Nucleus accumbens (tissue), 56 donors: ENCODE results near the gene AUTS2.

ENCODE experiments used
- DNase-seq, 56 donors: peaks; one replicate each; lab custom pipeline; 2025; lab: John Stamatoyannopoulos, UW

Gene AUTS2

GRCh38 chr7:70188901-70189650 lies 590.8 kb downstream of the AUTS2 start:
- no peak for DNase-seq

GRCh38 chr7:70189776-70190175 lies 591.5 kb downstream of the AUTS2 start:
- DNase-seq: no peak

- DNase-seq: no peak
These were observed 592.0 kb downstream of the AUTS2 start for GRCh38 chr7:70190281-70190680.

- no peak for DNase-seq
These were observed 595.2 kb downstream of the AUTS2 start for GRCh38 chr7:70193514-70193913.

GRCh38 chr7:70208236-70209063 lies 610.2 kb downstream of the AUTS2 start:
- DNase-seq: no peak

- DNase-seq: no peak
These were observed 612.1 kb downstream of the AUTS2 start for GRCh38 chr7:70210200-70210935.

GRCh38 chr7:70210936-70211310 lies 612.6 kb downstream of the AUTS2 start:
- no peak for DNase-seq

- DNase-seq: no peak
These were observed 614.0 kb downstream of the AUTS2 start for GRCh38 chr7:70212281-70212680.

- no peak for DNase-seq
These were observed 615.8 kb downstream of the AUTS2 start for GRCh38 chr7:70214071-70214470.

GRCh38 chr7:70215491-70215890 lies 617.2 kb downstream of the AUTS2 start:
- DNase-seq: no peak

GRCh38 chr7:70217571-70217970 lies 619.3 kb downstream of the AUTS2 start:
- DNase-seq: no peak

GRCh38 chr7:70218006-70218405 lies 619.7 kb downstream of the AUTS2 start:
- no peak for DNase-seq

- DNase-seq: no peak
These were observed 620.8 kb downstream of the AUTS2 start for GRCh38 chr7:70219061-70219460.

GRCh38 chr7:70229242-70229641 lies 631.0 kb downstream of the AUTS2 start:
- no peak for DNase-seq

GRCh38 chr7:70230761-70231160 lies 632.5 kb downstream of the AUTS2 start:
- peak in 17 of 56 donors; percentile 1 to 55 (median 27) for DNase-seq

GRCh38 chr7:70233776-70234175 lies 635.5 kb downstream of the AUTS2 start:
- no peak for DNase-seq

- no peak for DNase-seq
These were observed 639.0 kb downstream of the AUTS2 start for GRCh38 chr7:70237256-70237655.

GRCh38 chr7:70237831-70238575 lies 639.7 kb downstream of the AUTS2 start:
- DNase-seq: peak in 6 of 56 donors; percentile 0 to 28 (median 2)

GRCh38 chr7:70239918-70240317 lies 641.6 kb downstream of the AUTS2 start:
- DNase-seq: no peak

GRCh38 chr7:70240873-70241272 lies 642.6 kb downstream of the AUTS2 start:
- no peak for DNase-seq
